Transverse colon (tissue), 4 donors: ENCODE measurements around the gene ANGPTL4.

Source experiments
- POLR2A ChIP-seq: fragments of 450-650 bp; IDR thresholded peaks from one replicate; pipeline ENCODE4 v1.6.1; 2016; ENCODE audit warnings: antibody characterized with exemption, mild to moderate bottlenecking, moderate library complexity
- POLR2AphosphoS5 ChIP-seq, 3 donors: sonication (generic); formaldehyde crosslinking; IDR thresholded peaks; one replicate each; pipeline ENCODE4 v1.6.1; 2016; ENCODE audit warnings: antibody characterized with exemption in 3 of 3
- TF ChIP-seq, protein P1 (sequence below), 5 experiments: fragments of 200-600 bp in 3 of 5; fragments of 450-650 bp in 2 of 5; sonication (generic) in 3 of 5; IDR thresholded peaks; 1 replicate in 2 of 5; 2 replicates in 3 of 5; pipeline ENCODE4 v1.5.1; 2016 to 2017; ENCODE audit warnings: antibody characterized with exemption in 5 of 5, inconsistent platforms in 3 of 5, mild to moderate bottlenecking in 2 of 5, moderate library complexity in 1 of 5

DNA sequence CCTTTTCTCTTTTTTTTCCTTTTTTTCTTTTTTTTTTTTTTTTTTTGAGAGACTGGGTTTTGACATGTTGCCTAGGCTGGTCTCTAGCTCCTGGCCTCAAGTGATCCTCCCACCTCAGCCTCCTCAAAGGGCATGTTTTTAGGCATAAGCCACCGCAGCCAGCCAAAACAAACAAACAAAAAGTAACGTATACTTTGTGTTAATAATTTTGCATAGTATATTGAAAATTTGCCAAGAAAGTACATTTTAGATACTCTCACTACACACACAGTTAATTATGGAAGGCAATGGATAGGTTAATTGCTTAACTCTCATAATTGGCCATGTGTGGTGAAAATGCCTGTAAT, 24.6 kb downstream of the ANGPTL4 start:
- TF ChIP-seq POLR2A (no peak), POLR2AphosphoS5 (IDR thresholded peaks at IDR 0.05) (no peak)
- TF ChIP-seq, protein P1, sequence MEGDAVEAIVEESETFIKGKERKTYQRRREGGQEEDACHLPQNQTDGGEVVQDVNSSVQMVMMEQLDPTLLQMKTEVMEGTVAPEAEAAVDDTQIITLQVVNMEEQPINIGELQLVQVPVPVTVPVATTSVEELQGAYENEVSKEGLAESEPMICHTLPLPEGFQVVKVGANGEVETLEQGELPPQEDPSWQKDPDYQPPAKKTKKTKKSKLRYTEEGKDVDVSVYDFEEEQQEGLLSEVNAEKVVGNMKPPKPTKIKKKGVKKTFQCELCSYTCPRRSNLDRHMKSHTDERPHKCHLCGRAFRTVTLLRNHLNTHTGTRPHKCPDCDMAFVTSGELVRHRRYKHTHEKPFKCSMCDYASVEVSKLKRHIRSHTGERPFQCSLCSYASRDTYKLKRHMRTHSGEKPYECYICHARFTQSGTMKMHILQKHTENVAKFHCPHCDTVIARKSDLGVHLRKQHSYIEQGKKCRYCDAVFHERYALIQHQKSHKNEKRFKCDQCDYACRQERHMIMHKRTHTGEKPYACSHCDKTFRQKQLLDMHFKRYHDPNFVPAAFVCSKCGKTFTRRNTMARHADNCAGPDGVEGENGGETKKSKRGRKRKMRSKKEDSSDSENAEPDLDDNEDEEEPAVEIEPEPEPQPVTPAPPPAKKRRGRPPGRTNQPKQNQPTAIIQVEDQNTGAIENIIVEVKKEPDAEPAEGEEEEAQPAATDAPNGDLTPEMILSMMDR (IDR thresholded peaks at IDR 0.05), result no peak
